Measurements from ENCODE around the gene NPIPA5.
"Not testable (repeated sequence)": the region's sequence is repeated elsewhere in the genome, so short reads cannot be mapped to it uniquely, and the experiment has no call there.

NPIPA5 gene

GRCh38 chr16:15398618-15399316, 20.7 kb upstream of the NPIPA5 start:
- H3K27me3 Mint-ChIP-seq = peaks cover 43% of the 10 kb centered on the region
- ATAC-seq = no peak
- no peaks in the 10 kb centered on the region for H3K4me1 Mint-ChIP-seq
- H3K4me3 Mint-ChIP-seq = no peak overlapping the region
- DNase-seq = no peak
- H3K9me3 Mint-ChIP-seq = no peaks in the 10 kb centered on the region
- peak overlapping the region in 1 of 2 donors; percentile 46 for H3K27ac Mint-ChIP-seq

GRCh38 chr16:15396948-15397594, 19.0 kb upstream of the NPIPA5 start:
- no peak overlapping the region for H3K27ac Mint-ChIP-seq
- H3K4me3 Mint-ChIP-seq = no peak overlapping the region
- H3K27me3 Mint-ChIP-seq = peaks cover 43% of the 10 kb centered on the region
- ATAC-seq = no peak
- no peaks in the 10 kb centered on the region for H3K9me3 Mint-ChIP-seq
- DNase-seq = no peak
- no peaks in the 10 kb centered on the region for H3K4me1 Mint-ChIP-seq

GRCh38 chr16:15396509-15396829, 18.4 kb upstream of the NPIPA5 start:
- Mint-ChIP-seq H3K4me3 (peak overlapping the region in 1 of 2 donors; percentile 29), H3K27me3 (peaks cover 43% of the 10 kb centered on the region)
- ATAC-seq, DNase-seq, H3K27ac Mint-ChIP-seq, H3K9me3 Mint-ChIP-seq, H3K4me1 Mint-ChIP-seq: not testable (repeated sequence)

GRCh38 chr16:15395631-15396508, 17.8 kb upstream of the NPIPA5 start, which contains the start of gene MPV17L:
MPV17L (plus strand) TSS chr16:15395754; CDS start chr16:15395898, 144 bp downstream.
- not testable (repeated sequence) for H3K4me1 Mint-ChIP-seq, H3K27ac Mint-ChIP-seq, H3K9me3 Mint-ChIP-seq
- DNase-seq (peak in 1 of 2 donors; percentile 3), ATAC-seq (peak; percentile 62)
- Mint-ChIP-seq H3K27me3 (peaks cover 43% of the 10 kb centered on the region), H3K4me3 (peak within 1 kb of the TSS; percentile 44 to 60)

GRCh38 chr16:15393025-15393424, 14.9 kb upstream of the NPIPA5 start:
- H3K27me3 Mint-ChIP-seq = peaks cover 34% of the 10 kb centered on the region
- H3K4me1 Mint-ChIP-seq, H3K4me3 Mint-ChIP-seq, H3K9me3 Mint-ChIP-seq, H3K27ac Mint-ChIP-seq, ATAC-seq, DNase-seq: not testable (repeated sequence)

GRCh38 chr16:15389916-15390315, 11.8 kb upstream of the NPIPA5 start:
- not testable (repeated sequence) for H3K4me3 Mint-ChIP-seq, ATAC-seq, H3K27ac Mint-ChIP-seq, H3K9me3 Mint-ChIP-seq, H3K4me1 Mint-ChIP-seq, DNase-seq, H3K27me3 Mint-ChIP-seq

GRCh38 chr16:15388060-15388459, 10.0 kb upstream of the NPIPA5 start:
- ATAC-seq, H3K27ac Mint-ChIP-seq: not testable (repeated sequence)

GRCh38 chr16:15382810-15383209, 4.7 kb upstream of the NPIPA5 start:
- H3K27me3 Mint-ChIP-seq, ATAC-seq, H3K4me3 Mint-ChIP-seq, DNase-seq, H3K9me3 Mint-ChIP-seq, H3K27ac Mint-ChIP-seq, H3K4me1 Mint-ChIP-seq: not testable (repeated sequence)

More at GRCh38 chr16:15388060-15388459, 10.0 kb upstream of the NPIPA5 start:
- not testable (repeated sequence) for H3K27me3 Mint-ChIP-seq, H3K4me1 Mint-ChIP-seq, H3K4me3 Mint-ChIP-seq, H3K9me3 Mint-ChIP-seq, DNase-seq

- H3K27ac Mint-ChIP-seq, H3K4me3 Mint-ChIP-seq, H3K9me3 Mint-ChIP-seq: not testable (repeated sequence)
Measured at GRCh38 chr16:15357495-15357894, 20.6 kb downstream of the NPIPA5 start.

GRCh38 chr16:15354846-15355245, 23.2 kb downstream of the NPIPA5 start:
- not testable (repeated sequence) for ATAC-seq, DNase-seq, H3K4me1 Mint-ChIP-seq, H3K27ac Mint-ChIP-seq, H3K4me3 Mint-ChIP-seq, H3K9me3 Mint-ChIP-seq, H3K27me3 Mint-ChIP-seq

More at GRCh38 chr16:15357495-15357894, 20.6 kb downstream of the NPIPA5 start:
- not testable (repeated sequence) for H3K4me1 Mint-ChIP-seq, ATAC-seq, DNase-seq, H3K27me3 Mint-ChIP-seq

GRCh38 chr16:15352852-15353251, 25.2 kb downstream of the NPIPA5 start:
- H3K9me3 Mint-ChIP-seq, DNase-seq, ATAC-seq, H3K4me3 Mint-ChIP-seq, H3K27ac Mint-ChIP-seq, H3K4me1 Mint-ChIP-seq, H3K27me3 Mint-ChIP-seq: not testable (repeated sequence)

- ATAC-seq, H3K27ac Mint-ChIP-seq, DNase-seq, H3K4me1 Mint-ChIP-seq, H3K4me3 Mint-ChIP-seq, H3K9me3 Mint-ChIP-seq, H3K27me3 Mint-ChIP-seq: not testable (repeated sequence)
Measured at GRCh38 chr16:15351745-15352144, 26.3 kb downstream of the NPIPA5 start.

GRCh38 chr16:15351251-15351650, 26.8 kb downstream of the NPIPA5 start:
- ATAC-seq, H3K9me3 Mint-ChIP-seq, H3K27ac Mint-ChIP-seq, DNase-seq, H3K4me1 Mint-ChIP-seq, H3K27me3 Mint-ChIP-seq, H3K4me3 Mint-ChIP-seq: not testable (repeated sequence)

- H3K9me3 Mint-ChIP-seq, DNase-seq, H3K27ac Mint-ChIP-seq, H3K4me3 Mint-ChIP-seq, H3K4me1 Mint-ChIP-seq, ATAC-seq, H3K27me3 Mint-ChIP-seq: not testable (repeated sequence)
Measured at GRCh38 chr16:15348721-15349120, 29.4 kb downstream of the NPIPA5 start.

- DNase-seq, H3K27me3 Mint-ChIP-seq, H3K4me3 Mint-ChIP-seq, H3K27ac Mint-ChIP-seq, H3K4me1 Mint-ChIP-seq, H3K9me3 Mint-ChIP-seq, ATAC-seq: not testable (repeated sequence)
Measured at GRCh38 chr16:15342337-15342736, 35.8 kb downstream of the NPIPA5 start.

GRCh38 chr16:15338986-15339385, 39.1 kb downstream of the NPIPA5 start:
- not testable (repeated sequence) for H3K9me3 Mint-ChIP-seq, H3K4me3 Mint-ChIP-seq, ATAC-seq

More at GRCh38 chr16:15338986-15339385, 39.1 kb downstream of the NPIPA5 start:
- not testable (repeated sequence) for H3K27me3 Mint-ChIP-seq, H3K27ac Mint-ChIP-seq, H3K4me1 Mint-ChIP-seq, DNase-seq
